ENCODE measurements around the gene TTC34. TPM values are rescaled to one million over a fixed set of nuclear protein-coding genes. Genes with fewer than 3 reads are reported as not detected.

TTC34 gene
- total RNA-seq, 1 experiment from 2014 or later, result 1.3 TPM

DNA sequence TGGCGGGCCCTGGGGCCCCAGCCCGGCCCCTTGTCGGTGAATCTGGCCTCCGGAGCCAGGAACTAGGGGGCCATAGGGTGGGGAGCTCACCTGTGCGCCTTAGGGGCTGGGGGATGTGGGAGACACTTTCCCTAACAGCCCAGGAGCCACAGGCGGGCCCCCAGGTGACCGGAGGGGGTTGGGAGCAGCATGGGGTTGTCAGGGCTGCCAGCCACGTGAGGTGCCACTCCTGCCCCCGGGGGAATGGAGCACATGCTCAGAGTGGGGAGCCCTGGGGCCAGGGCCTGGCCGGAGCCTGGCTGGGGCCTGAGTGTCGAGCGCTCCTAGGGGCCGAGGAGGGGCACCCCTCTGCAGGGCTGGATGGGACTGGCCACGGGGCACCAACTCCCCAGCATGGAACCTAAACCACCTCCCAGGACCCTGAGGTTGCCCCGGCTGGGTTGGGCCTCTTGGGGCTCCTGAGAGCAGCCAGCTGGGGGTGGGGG lies 195.1 kb downstream of the TTC34 start:
- CTCF ChIA-PET, result no interaction called here
- Histone ChIP-seq H2AFZ (ENCODE audit: low read depth, low read length, poor library complexity, severe bottlenecking) (no peak overlapping the region), H3K36me3 (ENCODE audit: control insufficient read depth in 1 of 2, insufficient read depth in 2 of 2, low read length in 2 of 2) (no peaks in the 10 kb centered on the region), H4K20me1 (ENCODE audit: insufficient read depth) (no peaks in the 10 kb centered on the region), H3K9me3 (ENCODE audit: control insufficient read depth in 1 of 2, insufficient read depth in 1 of 2, low read depth in 1 of 2, low read length in 2 of 2) (no peaks in the 10 kb centered on the region), H3K4me1 (ENCODE audit: control insufficient read depth in 1 of 2, insufficient read depth in 2 of 2, low read length in 2 of 2) (peaks cover 5 to 12% of the 10 kb centered on the region in 2 experiments; a peak in 3 of 4 replicates), H3K9me2 (ENCODE audit: insufficient read depth) (no peaks in the 10 kb centered on the region), H3K79me2 (ENCODE audit: insufficient read depth, low read length) (no peaks in the 10 kb centered on the region), H3K27me3 (ENCODE audit: insufficient read depth, low read length) (0 out of 2 replicates have a peak, but pooled peaks cover 5% of the 10 kb centered on the region), H3K4me3 (replicated peaks in 1 of 2; ENCODE audit: low read depth in 1 of 2, low read length in 2 of 2) (no peak overlapping the region), H3K9ac (ENCODE audit: low read length) (no peak overlapping the region), H3K27ac (ENCODE audit: low read depth, low read length) (no peak overlapping the region), H3K4me2 (ENCODE audit: low read length) (no peak overlapping the region)
- no peak for TF ChIP-seq CEBPB (IDR thresholded peaks at IDR 0.05; ENCODE audit: low read depth)
- no peak for TF ChIP-seq EZH2phosphoT487 (IDR thresholded peaks at IDR 0.05; ENCODE audit: borderline replicate concordance)
- no peak for TF ChIP-seq YY1 (IDR thresholded peaks at IDR 0.05; ENCODE audit: extremely low read depth, insufficient replicate concordance, low read depth, low read length)
- no peak for TF ChIP-seq RAD21 (IDR thresholded peaks at IDR 0.05; ENCODE audit: low read depth)
- TF ChIP-seq ZFX (IDR thresholded peaks at IDR 0.05), result no peak
- TF ChIP-seq POLR2AphosphoS5 (IDR thresholded peaks at IDR 0.05; ENCODE audit: low read depth, low read length), result no peak
- TF ChIP-seq EGR1 (IDR thresholded peaks at IDR 0.05; ENCODE audit: low read depth), result no peak
- no peak for TF ChIP-seq ZNF274 (IDR thresholded peaks at IDR 0.05; ENCODE audit: low read depth, low read length)
- TF ChIP-seq CBX3 (IDR thresholded peaks at IDR 0.05; ENCODE audit: low read depth), result no peak
- TF ChIP-seq ELF1 (IDR thresholded peaks at IDR 0.05; ENCODE audit: borderline replicate concordance, low read depth), result no peak
- TF ChIP-seq CTCF (IDR thresholded peaks at IDR 0.05 in 2 of 3, conservative IDR thresholded peaks at IDR 0.05 in 1 of 3; ENCODE audit: borderline replicate concordance in 1 of 3, insufficient read depth in 1 of 3, low read depth in 2 of 3, low read length in 2 of 3), result no peak
- no peak for TF ChIP-seq SRF (IDR thresholded peaks at IDR 0.05; ENCODE audit: low read depth)
- POLR2A ChIA-PET, result no interaction called here
- no peak for ATAC-seq
- intact Hi-C loops (cut with micrococcal nuclease), result no loop called here
- no TSS peak for BruUV-seq (replicated peaks)
- no peak for DNase-seq (ENCODE audit: low read depth, low spot score)
- RAD21 ChIA-PET (ENCODE audit: low non-redundant PET in 1 of 2, low total read pairs in 2 of 2, uncharacterized antibody in 2 of 2, unreplicated experiment in 2 of 2), result no interaction called here
